Measurements from ENCODE around the gene OSBPL2. TPM values are rescaled to one million over a fixed set of nuclear protein-coding genes. Genes with fewer than 3 reads are reported as not detected.

Gene OSBPL2
- total and polyA plus RNA-seq, 2 donors (not counting 3 experiments of a cell fraction or from before 2014, with no cell fraction given): 13.1 to 33.0 TPM

DNA sequence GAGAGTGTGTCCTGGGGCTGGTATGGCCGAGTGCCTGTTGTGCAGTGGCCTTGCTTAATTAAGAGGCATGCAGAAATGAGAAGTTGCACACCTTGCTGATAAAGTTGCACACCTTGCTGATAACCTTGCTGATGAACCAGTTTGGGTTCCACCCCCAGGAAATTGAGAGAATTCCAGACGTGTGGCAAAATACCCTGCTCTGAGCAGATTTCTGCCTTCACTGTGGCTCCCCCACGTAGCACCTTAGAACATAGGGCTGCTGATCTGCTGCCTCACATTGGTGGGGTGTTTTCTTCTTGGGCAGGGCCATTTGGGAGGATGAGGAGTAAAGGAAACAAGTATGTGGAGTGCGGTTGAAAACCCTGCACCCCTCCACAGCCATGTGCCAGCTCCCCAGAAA, 42.0 kb downstream of the OSBPL2 start:
- intact Hi-C loops (cut with micrococcal nuclease): no loop called here
- no peak overlapping the region for H3K4me3 ChIP-seq (replicated peaks in 1 of 3; ENCODE audit: insufficient read depth in 1 of 3, low read depth in 1 of 3, low read length in 3 of 3)
- no peaks in the 10 kb centered on the region for H3K9me1 ChIP-seq (replicated peaks; ENCODE audit: control insufficient read depth, extremely low read depth, insufficient read depth, low read length)
- FAIRE-seq (no peak), DNase-seq (ENCODE audit: low read depth, low spot score) (no peak)
- ChIA-PET CTCF (no interaction called here), POLR2A (no interaction called here)
- H3K27ac ChIP-seq (ENCODE audit: insufficient read depth, low read depth, low read length): no peak overlapping the region
- H3K4me2 ChIP-seq (ENCODE audit: insufficient read depth, low read length): no peak overlapping the region
- H3K36me3 ChIP-seq (ENCODE audit: control insufficient read depth in 2 of 2, extremely low read depth in 1 of 2, insufficient read depth in 2 of 2, low read length in 2 of 2): peaks cover 5 to 26% of the 10 kb centered on the region in 2 experiments
- H3K79me2 ChIP-seq (ENCODE audit: control insufficient read depth, insufficient read depth, low read length): no peaks in the 10 kb centered on the region
- TF ChIP-seq, protein P1, sequence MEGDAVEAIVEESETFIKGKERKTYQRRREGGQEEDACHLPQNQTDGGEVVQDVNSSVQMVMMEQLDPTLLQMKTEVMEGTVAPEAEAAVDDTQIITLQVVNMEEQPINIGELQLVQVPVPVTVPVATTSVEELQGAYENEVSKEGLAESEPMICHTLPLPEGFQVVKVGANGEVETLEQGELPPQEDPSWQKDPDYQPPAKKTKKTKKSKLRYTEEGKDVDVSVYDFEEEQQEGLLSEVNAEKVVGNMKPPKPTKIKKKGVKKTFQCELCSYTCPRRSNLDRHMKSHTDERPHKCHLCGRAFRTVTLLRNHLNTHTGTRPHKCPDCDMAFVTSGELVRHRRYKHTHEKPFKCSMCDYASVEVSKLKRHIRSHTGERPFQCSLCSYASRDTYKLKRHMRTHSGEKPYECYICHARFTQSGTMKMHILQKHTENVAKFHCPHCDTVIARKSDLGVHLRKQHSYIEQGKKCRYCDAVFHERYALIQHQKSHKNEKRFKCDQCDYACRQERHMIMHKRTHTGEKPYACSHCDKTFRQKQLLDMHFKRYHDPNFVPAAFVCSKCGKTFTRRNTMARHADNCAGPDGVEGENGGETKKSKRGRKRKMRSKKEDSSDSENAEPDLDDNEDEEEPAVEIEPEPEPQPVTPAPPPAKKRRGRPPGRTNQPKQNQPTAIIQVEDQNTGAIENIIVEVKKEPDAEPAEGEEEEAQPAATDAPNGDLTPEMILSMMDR (IDR thresholded peaks at IDR 0.05; ENCODE audit: extremely low read depth in 1 of 2, insufficient read depth in 1 of 2, low read depth in 1 of 2, low read length in 2 of 2): no peak
- TF ChIP-seq GATA2 (IDR thresholded peaks at IDR 0.05; ENCODE audit: insufficient read depth, insufficient read length, low read depth, low read length) (no peak), FOS (IDR thresholded peaks at IDR 0.05; ENCODE audit: borderline replicate concordance, insufficient read depth, low read length) (no peak), EZH2 (IDR thresholded peaks at IDR 0.05; ENCODE audit: borderline replicate concordance, low read depth, low read length, severe bottlenecking) (no peak), POLR2A (IDR thresholded peaks at IDR 0.05; ENCODE audit: low read depth, low read length) (no peak), POLR2AphosphoS5 (IDR thresholded peaks at IDR 0.05; ENCODE audit: insufficient read depth, low read depth, low read length) (no peak), JUN (IDR thresholded peaks at IDR 0.05; ENCODE audit: borderline replicate concordance, insufficient read depth, insufficient read length, low read depth) (no peak), MYC (IDR thresholded peaks at IDR 0.05; ENCODE audit: low read depth, low read length) (no peak)
- TF ChIP-seq, protein P2, sequence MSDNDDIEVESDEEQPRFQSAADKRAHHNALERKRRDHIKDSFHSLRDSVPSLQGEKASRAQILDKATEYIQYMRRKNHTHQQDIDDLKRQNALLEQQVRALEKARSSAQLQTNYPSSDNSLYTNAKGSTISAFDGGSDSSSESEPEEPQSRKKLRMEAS (IDR thresholded peaks at IDR 0.05; ENCODE audit: insufficient read depth, insufficient read length): no peak
- H3K27me3 ChIP-seq (ENCODE audit: control insufficient read depth in 2 of 2, insufficient read depth in 2 of 2, low read length in 2 of 2): no peaks in the 10 kb centered on the region
- no peaks in the 10 kb centered on the region for H4K20me1 ChIP-seq (replicated peaks; ENCODE audit: control insufficient read depth, extremely low read depth, insufficient read depth, low read length)
- no peak overlapping the region for H3K9ac ChIP-seq (replicated peaks; ENCODE audit: extremely low read depth, insufficient read depth, low read length)
- H3K9me3 ChIP-seq (replicated peaks; ENCODE audit: control insufficient read depth, insufficient read depth, low read length): no peaks in the 10 kb centered on the region
- dilution Hi-C loops (cut with MboI; ENCODE audit: extremely low pct_ligation_motif_present, low sequenced_read_pairs): no loop called here
- BruUV-seq (replicated peaks): no TSS peak
- H2AFZ ChIP-seq (ENCODE audit: low read depth, low read length): no peak overlapping the region
- peaks cover 4% of the 10 kb centered on the region for H3K4me1 ChIP-seq (ENCODE audit: control insufficient read depth, extremely low read depth, insufficient read depth, low read length)

Data from endothelial cell of umbilical vein (primary cell).